GM23338 (cell line): ENCODE measurements around the gene DYSF. TPM values are rescaled to one million over a fixed set of nuclear protein-coding genes. Genes with fewer than 3 reads are reported as not detected.

ENCODE experiments used
- ATAC-seq: fragments of 200-7000 bp; cut with Tn5 transposase; 3 replicates; pipeline ENCODE4 v1.9.1; 2020
- DNase-seq: peaks from one replicate; pipeline ENCODE4 v3.0.0-alpha.2; 2015; ENCODE audit warnings: low spot score
- H2AFZ ChIP-seq: fragments of 200-600 bp; sonication (generic); 2 replicates; pipeline ENCODE4 v1.8.0; 2016; ENCODE audit warnings: antibody characterized with exemption, mild to moderate bottlenecking, moderate library complexity
- H3F3A ChIP-seq: fragments of 200-600 bp; sonication (generic); replicated peaks from 2 replicates; pipeline ENCODE4 v1.8.0; 2017; ENCODE audit warnings: antibody characterized with exemption, mixed run types, low read depth
- H3K27ac ChIP-seq: fragments of 200-600 bp; sonication (generic); 2 replicates; pipeline ENCODE4 v1.6.1; 2016; ENCODE audit warnings: low read depth
- H3K27me3 ChIP-seq: fragments of 200-600 bp; sonication (generic); 2 replicates; pipeline ENCODE4 v1.8.0; 2016; ENCODE audit warnings: mild to moderate bottlenecking, mixed run types, moderate library complexity; ENCODE audit not compliant: insufficient read depth
- H3K36me3 ChIP-seq: fragments of 200-600 bp; sonication (generic); 2 replicates; pipeline ENCODE4 v1.8.0; 2016; ENCODE audit warnings: mild to moderate bottlenecking; ENCODE audit not compliant: insufficient read depth
- H3K4me1 ChIP-seq: fragments of 200-600 bp; sonication (generic); 2 replicates; pipeline ENCODE4 v1.8.0; 2016; ENCODE audit warnings: mild to moderate bottlenecking, moderate library complexity; ENCODE audit not compliant: insufficient read depth
- H3K4me2 ChIP-seq: fragments of 200-600 bp; sonication (generic); 2 replicates; pipeline ENCODE4 v1.7.1; 2017; ENCODE audit warnings: mixed run types
- H3K4me3 ChIP-seq: fragments of 200-600 bp; sonication (generic); 2 replicates; pipeline ENCODE4 v1.6.1; 2016; ENCODE audit warnings: mixed run types
- H3K79me2 ChIP-seq: fragments of 200-600 bp; sonication (generic); replicated peaks from 2 replicates; pipeline ENCODE4 v1.8.0; 2017; ENCODE audit warnings: mild to moderate bottlenecking; ENCODE audit not compliant: insufficient read depth
- H3K9me2 ChIP-seq: fragments of 200-600 bp; sonication (generic); 2 replicates; pipeline ENCODE4 v1.8.0; 2017; ENCODE audit not compliant: insufficient read depth
- H4K20me1 ChIP-seq: fragments of 200-600 bp; sonication (generic); replicated peaks from 2 replicates; pipeline ENCODE4 v1.8.0; 2017; ENCODE audit warnings: mild to moderate bottlenecking; ENCODE audit not compliant: insufficient read depth
- H3K27ac Mint-ChIP-seq: 2 replicates; pipeline ENCODE4 v1.8.0; 2020; ENCODE audit warnings: inconsistent platforms, mild to moderate bottlenecking, moderate library complexity, mixed read lengths
- H3K27me3 Mint-ChIP-seq: 3 replicates; pipeline ENCODE4 v1.8.0; 2022; ENCODE audit warnings: low read depth, mild to moderate bottlenecking, moderate library complexity, mixed read lengths, inconsistent platforms; ENCODE audit not compliant: insufficient read depth, poor library complexity
- H3K36me3 Mint-ChIP-seq: 3 replicates; pipeline ENCODE4 v1.8.0; 2021; ENCODE audit warnings: low read depth, mild to moderate bottlenecking, inconsistent platforms, moderate library complexity, mixed read lengths
- H3K4me1 Mint-ChIP-seq: 3 replicates; pipeline ENCODE4 v1.8.0; 2020; ENCODE audit warnings: mild to moderate bottlenecking, inconsistent platforms, mixed read lengths
- H3K4me3 Mint-ChIP-seq: 3 replicates; pipeline ENCODE4 v1.8.0; 2021; ENCODE audit warnings: moderate library complexity, mild to moderate bottlenecking, inconsistent platforms, mixed read lengths
- H3K9me3 Mint-ChIP-seq: 3 replicates; pipeline ENCODE4 v1.8.0; 2020; ENCODE audit warnings: moderate library complexity, mild to moderate bottlenecking, inconsistent platforms, mixed read lengths
- CREB1 ChIP-seq: fragments of 250-450 bp; sonication (Bioruptor Pico); IDR thresholded peaks from 2 replicates; pipeline ENCODE4 v1.5.0; 2020; ENCODE audit warnings: low read depth, mild to moderate bottlenecking, moderate library complexity
- EZH2 ChIP-seq: fragments of 200-600 bp; sonication (generic); IDR thresholded peaks from one replicate; pipeline ENCODE4 v1.8.0; 2017; ENCODE audit warnings: antibody characterized with exemption, mild to moderate bottlenecking, low read depth; ENCODE audit not compliant: unreplicated experiment
- EZH2phosphoT487 ChIP-seq: fragments of 200-600 bp; sonication (generic); IDR thresholded peaks from one replicate; pipeline ENCODE4 v1.8.1; 2018; ENCODE audit warnings: antibody characterized with exemption; ENCODE audit not compliant: unreplicated experiment
- JUNB ChIP-seq: IDR thresholded peaks from one replicate; pipeline ENCODE4 v1.6.1; 2016; ENCODE audit warnings: antibody characterized with exemption; ENCODE audit not compliant: unreplicated experiment
- NANOG ChIP-seq: IDR thresholded peaks from 2 replicates; pipeline ENCODE4 v1.6.1; 2016; ENCODE audit warnings: antibody characterized with exemption, borderline replicate concordance
- POLR2AphosphoS5 ChIP-seq: IDR thresholded peaks from 2 replicates; pipeline ENCODE4 v1.6.1; 2016; ENCODE audit warnings: antibody characterized with exemption, low read depth
- STAT1 ChIP-seq: IDR thresholded peaks from one replicate; pipeline ENCODE4 v1.6.1; 2016; ENCODE audit warnings: antibody characterized with exemption; ENCODE audit not compliant: unreplicated experiment
- ZNF114 ChIP-seq: fragments of 250-450 bp; sonication (Bioruptor Pico); IDR thresholded peaks from 2 replicates; pipeline ENCODE4 v1.5.0; 2020; ENCODE audit warnings: mild to moderate bottlenecking, moderate library complexity
- ZNF331 ChIP-seq: fragments of 250-450 bp; sonication (Bioruptor Pico); IDR thresholded peaks from 2 replicates; pipeline ENCODE4 v1.5.0; 2020; ENCODE audit warnings: low read depth, mild to moderate bottlenecking, moderate library complexity
- polyA plus RNA-seq: library from polyadenylated mRNA; unstranded; fragments of >200 nt; fragmentation: Nextera tagmentation; extraction: Ambion mirVana; gene quantifications from 2 replicates; pipeline ENCODE4 v1.2.1, GENCODE V29; 2016
- total RNA-seq: library from RNA; depleted of rRNA; stranded (reverse); fragments of >200 nt; shearing (Covaris generic); gene quantifications from 2 replicates; pipeline ENCODE4 v1.2.3, GENCODE V29; 2014
- TF ChIP-seq, protein P1 (sequence below): IDR thresholded peaks from one replicate; pipeline ENCODE4 v1.6.1; 2018; ENCODE audit warnings: antibody characterized with exemption; ENCODE audit not compliant: unreplicated experiment
- TF ChIP-seq, protein P2 (sequence below): IDR thresholded peaks from 2 replicates; pipeline ENCODE4 v1.6.1; 2016; ENCODE audit warnings: antibody characterized with exemption
- TF ChIP-seq, protein P3 (sequence below), 2 experiments: fragments of 200-600 bp in 1 of 2; sonication (generic) in 1 of 2; conservative IDR thresholded peaks; 2 replicates each; pipeline versions ENCODE4 v1.5.1 to v1.6.1; 2016 to 2017; ENCODE audit warnings: antibody characterized with exemption in 2 of 2, low read depth in 2 of 2, mild to moderate bottlenecking in 2 of 2, moderate library complexity in 1 of 2
- TF ChIP-seq, protein P4 (sequence below): fragments of 250-450 bp; sonication (Bioruptor Pico); IDR thresholded peaks from 2 replicates; pipeline ENCODE4 v1.5.0; 2020; ENCODE audit warnings: mild to moderate bottlenecking, moderate library complexity

DYSF gene
- total and polyA plus RNA-seq, 2 experiments from 2014 or later = 7.3 to 21.3 TPM

DNA sequence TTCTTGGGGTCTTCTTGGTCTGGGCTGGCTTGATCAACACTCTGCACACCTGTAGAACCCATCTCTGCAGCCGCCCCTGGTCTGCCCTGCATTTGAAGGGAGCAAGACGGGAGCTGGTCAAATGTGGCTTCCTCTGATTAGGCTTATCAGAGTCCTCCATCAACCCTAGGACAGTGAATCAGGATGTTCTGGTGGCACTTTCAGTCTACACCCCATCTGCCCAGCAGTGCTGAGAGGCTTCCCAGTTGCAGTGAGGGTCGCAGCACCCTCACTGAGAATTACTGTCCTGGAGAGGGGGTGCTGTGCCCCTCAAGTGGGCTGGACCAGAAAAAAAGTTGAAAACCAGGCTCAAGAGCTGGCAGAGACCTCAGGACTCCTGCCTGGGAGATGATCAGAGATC is 152.9 kb downstream of the DYSF start:
- DNase-seq (no peak), ATAC-seq (no peak)
- Histone ChIP-seq H3K27ac (no peak overlapping the region), H3K36me3 (no peaks in the 10 kb centered on the region), H3F3A (no peaks in the 10 kb centered on the region), H3K9me2 (0 out of 2 replicates have a peak, but pooled peaks cover 5% of the 10 kb centered on the region), H3K79me2 (no peaks in the 10 kb centered on the region), H2AFZ (no peak overlapping the region), H3K4me1 (0 out of 2 replicates have a peak, but pooled peaks cover 6% of the 10 kb centered on the region), H3K4me2 (no peak overlapping the region), H3K27me3 (no peaks in the 10 kb centered on the region), H4K20me1 (no peaks in the 10 kb centered on the region), H3K4me3 (no peak overlapping the region)
- Mint-ChIP-seq H3K4me3 (no peak overlapping the region), H3K27ac (no peak overlapping the region), H3K36me3 (peaks cover 6% of the 10 kb centered on the region; the same call in 1 of the 3 replicates), H3K9me3 (no peaks in the 10 kb centered on the region), H3K27me3 (peaks cover 10% of the 10 kb centered on the region), H3K4me1 (peaks cover 23% of the 10 kb centered on the region)
- TF ChIP-seq, protein P1, sequence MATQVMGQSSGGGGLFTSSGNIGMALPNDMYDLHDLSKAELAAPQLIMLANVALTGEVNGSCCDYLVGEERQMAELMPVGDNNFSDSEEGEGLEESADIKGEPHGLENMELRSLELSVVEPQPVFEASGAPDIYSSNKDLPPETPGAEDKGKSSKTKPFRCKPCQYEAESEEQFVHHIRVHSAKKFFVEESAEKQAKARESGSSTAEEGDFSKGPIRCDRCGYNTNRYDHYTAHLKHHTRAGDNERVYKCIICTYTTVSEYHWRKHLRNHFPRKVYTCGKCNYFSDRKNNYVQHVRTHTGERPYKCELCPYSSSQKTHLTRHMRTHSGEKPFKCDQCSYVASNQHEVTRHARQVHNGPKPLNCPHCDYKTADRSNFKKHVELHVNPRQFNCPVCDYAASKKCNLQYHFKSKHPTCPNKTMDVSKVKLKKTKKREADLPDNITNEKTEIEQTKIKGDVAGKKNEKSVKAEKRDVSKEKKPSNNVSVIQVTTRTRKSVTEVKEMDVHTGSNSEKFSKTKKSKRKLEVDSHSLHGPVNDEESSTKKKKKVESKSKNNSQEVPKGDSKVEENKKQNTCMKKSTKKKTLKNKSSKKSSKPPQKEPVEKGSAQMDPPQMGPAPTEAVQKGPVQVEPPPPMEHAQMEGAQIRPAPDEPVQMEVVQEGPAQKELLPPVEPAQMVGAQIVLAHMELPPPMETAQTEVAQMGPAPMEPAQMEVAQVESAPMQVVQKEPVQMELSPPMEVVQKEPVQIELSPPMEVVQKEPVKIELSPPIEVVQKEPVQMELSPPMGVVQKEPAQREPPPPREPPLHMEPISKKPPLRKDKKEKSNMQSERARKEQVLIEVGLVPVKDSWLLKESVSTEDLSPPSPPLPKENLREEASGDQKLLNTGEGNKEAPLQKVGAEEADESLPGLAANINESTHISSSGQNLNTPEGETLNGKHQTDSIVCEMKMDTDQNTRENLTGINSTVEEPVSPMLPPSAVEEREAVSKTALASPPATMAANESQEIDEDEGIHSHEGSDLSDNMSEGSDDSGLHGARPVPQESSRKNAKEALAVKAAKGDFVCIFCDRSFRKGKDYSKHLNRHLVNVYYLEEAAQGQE = no peak
- TF ChIP-seq NANOG = no peak
- TF ChIP-seq POLR2AphosphoS5 = no peak
- TF ChIP-seq, protein P2, sequence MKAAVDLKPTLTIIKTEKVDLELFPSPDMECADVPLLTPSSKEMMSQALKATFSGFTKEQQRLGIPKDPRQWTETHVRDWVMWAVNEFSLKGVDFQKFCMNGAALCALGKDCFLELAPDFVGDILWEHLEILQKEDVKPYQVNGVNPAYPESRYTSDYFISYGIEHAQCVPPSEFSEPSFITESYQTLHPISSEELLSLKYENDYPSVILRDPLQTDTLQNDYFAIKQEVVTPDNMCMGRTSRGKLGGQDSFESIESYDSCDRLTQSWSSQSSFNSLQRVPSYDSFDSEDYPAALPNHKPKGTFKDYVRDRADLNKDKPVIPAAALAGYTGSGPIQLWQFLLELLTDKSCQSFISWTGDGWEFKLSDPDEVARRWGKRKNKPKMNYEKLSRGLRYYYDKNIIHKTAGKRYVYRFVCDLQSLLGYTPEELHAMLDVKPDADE = no peak
- TF ChIP-seq ZNF331 (CRISPR knock-in tag) = no peak
- TF ChIP-seq ZNF114 (CRISPR knock-in tag) = no peak
- no peak for TF ChIP-seq JUNB
- TF ChIP-seq, protein P3, sequence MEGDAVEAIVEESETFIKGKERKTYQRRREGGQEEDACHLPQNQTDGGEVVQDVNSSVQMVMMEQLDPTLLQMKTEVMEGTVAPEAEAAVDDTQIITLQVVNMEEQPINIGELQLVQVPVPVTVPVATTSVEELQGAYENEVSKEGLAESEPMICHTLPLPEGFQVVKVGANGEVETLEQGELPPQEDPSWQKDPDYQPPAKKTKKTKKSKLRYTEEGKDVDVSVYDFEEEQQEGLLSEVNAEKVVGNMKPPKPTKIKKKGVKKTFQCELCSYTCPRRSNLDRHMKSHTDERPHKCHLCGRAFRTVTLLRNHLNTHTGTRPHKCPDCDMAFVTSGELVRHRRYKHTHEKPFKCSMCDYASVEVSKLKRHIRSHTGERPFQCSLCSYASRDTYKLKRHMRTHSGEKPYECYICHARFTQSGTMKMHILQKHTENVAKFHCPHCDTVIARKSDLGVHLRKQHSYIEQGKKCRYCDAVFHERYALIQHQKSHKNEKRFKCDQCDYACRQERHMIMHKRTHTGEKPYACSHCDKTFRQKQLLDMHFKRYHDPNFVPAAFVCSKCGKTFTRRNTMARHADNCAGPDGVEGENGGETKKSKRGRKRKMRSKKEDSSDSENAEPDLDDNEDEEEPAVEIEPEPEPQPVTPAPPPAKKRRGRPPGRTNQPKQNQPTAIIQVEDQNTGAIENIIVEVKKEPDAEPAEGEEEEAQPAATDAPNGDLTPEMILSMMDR (conservative IDR thresholded peaks at IDR 0.05; ENCODE audit: low read depth in 2 of 2) = no peak
- TF ChIP-seq CREB1 (CRISPR knock-in tag) = no peak
- no peak for TF ChIP-seq STAT1
- no peak for TF ChIP-seq EZH2
- no peak for TF ChIP-seq EZH2phosphoT487
- TF ChIP-seq, protein P4, sequence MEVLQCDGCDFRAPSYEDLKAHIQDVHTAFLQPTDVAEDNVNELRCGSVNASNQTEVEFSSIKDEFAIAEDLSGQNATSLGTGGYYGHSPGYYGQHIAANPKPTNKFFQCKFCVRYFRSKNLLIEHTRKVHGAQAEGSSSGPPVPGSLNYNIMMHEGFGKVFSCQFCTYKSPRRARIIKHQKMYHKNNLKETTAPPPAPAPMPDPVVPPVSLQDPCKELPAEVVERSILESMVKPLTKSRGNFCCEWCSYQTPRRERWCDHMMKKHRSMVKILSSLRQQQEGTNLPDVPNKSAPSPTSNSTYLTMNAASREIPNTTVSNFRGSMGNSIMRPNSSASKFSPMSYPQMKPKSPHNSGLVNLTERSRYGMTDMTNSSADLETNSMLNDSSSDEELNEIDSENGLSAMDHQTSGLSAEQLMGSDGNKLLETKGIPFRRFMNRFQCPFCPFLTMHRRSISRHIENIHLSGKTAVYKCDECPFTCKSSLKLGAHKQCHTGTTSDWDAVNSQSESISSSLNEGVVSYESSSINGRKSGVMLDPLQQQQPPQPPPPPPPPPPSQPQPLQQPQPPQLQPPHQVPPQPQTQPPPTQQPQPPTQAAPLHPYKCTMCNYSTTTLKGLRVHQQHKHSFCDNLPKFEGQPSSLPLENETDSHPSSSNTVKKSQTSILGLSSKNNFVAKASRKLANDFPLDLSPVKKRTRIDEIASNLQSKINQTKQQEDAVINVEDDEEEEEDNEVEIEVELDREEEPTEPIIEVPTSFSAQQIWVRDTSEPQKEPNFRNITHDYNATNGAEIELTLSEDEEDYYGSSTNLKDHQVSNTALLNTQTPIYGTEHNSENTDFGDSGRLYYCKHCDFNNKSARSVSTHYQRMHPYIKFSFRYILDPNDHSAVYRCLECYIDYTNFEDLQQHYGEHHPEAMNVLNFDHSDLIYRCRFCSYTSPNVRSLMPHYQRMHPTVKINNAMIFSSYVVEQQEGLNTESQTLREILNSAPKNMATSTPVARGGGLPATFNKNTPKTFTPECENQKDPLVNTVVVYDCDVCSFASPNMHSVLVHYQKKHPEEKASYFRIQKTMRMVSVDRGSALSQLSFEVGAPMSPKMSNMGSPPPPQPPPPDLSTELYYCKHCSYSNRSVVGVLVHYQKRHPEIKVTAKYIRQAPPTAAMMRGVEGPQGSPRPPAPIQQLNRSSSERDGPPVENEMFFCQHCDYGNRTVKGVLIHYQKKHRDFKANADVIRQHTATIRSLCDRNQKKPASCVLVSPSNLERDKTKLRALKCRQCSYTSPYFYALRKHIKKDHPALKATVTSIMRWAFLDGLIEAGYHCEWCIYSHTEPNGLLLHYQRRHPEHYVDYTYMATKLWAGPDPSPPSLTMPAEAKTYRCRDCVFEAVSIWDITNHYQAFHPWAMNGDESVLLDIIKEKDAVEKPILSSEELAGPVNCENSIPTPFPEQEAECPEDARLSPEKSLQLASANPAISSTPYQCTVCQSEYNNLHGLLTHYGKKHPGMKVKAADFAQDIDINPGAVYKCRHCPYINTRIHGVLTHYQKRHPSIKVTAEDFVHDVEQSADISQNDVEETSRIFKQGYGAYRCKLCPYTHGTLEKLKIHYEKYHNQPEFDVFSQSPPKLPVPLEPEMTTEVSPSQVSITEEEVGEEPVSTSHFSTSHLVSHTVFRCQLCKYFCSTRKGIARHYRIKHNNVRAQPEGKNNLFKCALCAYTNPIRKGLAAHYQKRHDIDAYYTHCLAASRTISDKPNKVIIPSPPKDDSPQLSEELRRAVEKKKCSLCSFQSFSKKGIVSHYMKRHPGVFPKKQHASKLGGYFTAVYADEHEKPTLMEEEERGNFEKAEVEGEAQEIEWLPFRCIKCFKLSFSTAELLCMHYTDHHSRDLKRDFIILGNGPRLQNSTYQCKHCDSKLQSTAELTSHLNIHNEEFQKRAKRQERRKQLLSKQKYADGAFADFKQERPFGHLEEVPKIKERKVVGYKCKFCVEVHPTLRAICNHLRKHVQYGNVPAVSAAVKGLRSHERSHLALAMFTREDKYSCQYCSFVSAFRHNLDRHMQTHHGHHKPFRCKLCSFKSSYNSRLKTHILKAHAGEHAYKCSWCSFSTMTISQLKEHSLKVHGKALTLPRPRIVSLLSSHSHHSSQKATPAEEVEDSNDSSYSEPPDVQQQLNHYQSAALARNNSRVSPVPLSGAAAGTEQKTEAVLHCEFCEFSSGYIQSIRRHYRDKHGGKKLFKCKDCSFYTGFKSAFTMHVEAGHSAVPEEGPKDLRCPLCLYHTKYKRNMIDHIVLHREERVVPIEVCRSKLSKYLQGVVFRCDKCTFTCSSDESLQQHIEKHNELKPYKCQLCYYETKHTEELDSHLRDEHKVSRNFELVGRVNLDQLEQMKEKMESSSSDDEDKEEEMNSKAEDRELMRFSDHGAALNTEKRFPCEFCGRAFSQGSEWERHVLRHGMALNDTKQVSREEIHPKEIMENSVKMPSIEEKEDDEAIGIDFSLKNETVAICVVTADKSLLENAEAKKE = no peak
